ENCODE data around the gene ARHGEF6.

DNA sequence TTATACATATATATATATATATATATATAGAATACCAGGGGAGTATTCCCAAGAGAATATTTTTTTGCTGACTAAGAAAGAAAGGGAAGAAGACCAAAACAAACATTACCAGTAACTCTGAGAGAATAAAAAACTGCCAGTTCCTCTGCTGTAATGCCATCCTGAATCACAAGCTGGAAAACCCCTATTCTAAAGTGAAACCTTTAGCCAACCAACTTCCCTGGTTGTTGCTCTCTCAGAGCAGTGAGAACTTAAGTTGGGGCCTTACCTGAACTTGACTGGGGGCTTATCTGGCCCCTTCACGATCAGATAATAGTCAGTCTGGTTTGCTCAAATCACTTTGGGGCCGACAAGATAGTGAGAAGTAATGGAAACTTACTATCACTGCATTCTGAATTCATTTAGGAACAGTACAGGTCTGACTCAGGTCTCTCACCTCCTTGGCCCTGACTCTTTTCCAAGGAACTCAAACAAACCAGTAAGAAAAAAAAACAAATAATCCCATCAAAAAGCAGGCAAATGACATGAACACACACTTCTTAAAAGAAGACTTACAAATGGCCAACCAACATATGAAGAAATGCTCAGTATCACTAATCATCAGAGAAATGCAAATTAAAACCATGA, 70.3 kb downstream of the ARHGEF6 start:
- no peak for TF ChIP-seq EZH2 (IDR thresholded peaks at IDR 0.05; ENCODE audit: borderline replicate concordance)
- TF ChIP-seq CTCF (IDR thresholded peaks at IDR 0.05; ENCODE audit: poor library complexity), result no peak

Data from hepatocyte (in vitro differentiated cells).